H1 (cell line): ENCODE data around the gene COLQ. TPM values are rescaled to one million over a fixed set of nuclear protein-coding genes. Genes with fewer than 3 reads are reported as not detected.

ENCODE experiments used
- CTCF ChIA-PET: fragments of 300-600 bp; sonication (Branson Sonifier 250); formaldehyde crosslinking; loops from one replicate; lab custom pipeline; 2021; ENCODE audit not compliant: partially characterized antibody; lab: Charles Lee
- POLR2A ChIA-PET: fragments of 300-600 bp; sonication (Branson Sonifier 250); formaldehyde crosslinking; loops from one replicate; lab custom pipeline; 2021; ENCODE audit warnings: inconsistent platforms; ENCODE audit not compliant: partially characterized antibody; lab: Charles Lee
- DNase-seq, 2 experiments: peaks; one replicate each; pipeline versions ENCODE4 v3.0.0 to v3.0.0-alpha.2; 2010 to 2022; ENCODE audit warnings: low spot score in 2 of 2, low read depth in 1 of 2, mixed read lengths in 1 of 2
- FAIRE-seq: peaks from 2 replicates; lab custom pipeline; 2011; peaks lifted over from hg19 to GRCh38; lab: Jason Lieb, UNC
- H2AFZ ChIP-seq: 2 replicates; pipeline ENCODE4 v1.8.1; 2012; ENCODE audit warnings: low read length, inconsistent platforms
- H2AK5ac ChIP-seq: 2 replicates; pipeline ENCODE4 v1.6.1; 2013; ENCODE audit warnings: low read depth, low read length
- H2BK120ac ChIP-seq: replicated peaks from 2 replicates; pipeline ENCODE3; 2013; ENCODE audit warnings: low read depth, low read length, inconsistent platforms
- H2BK12ac ChIP-seq: 2 replicates; pipeline ENCODE4 v1.6.1; 2013; ENCODE audit warnings: low read depth, low read length
- H2BK15ac ChIP-seq: 2 replicates; pipeline ENCODE4 v1.6.1; 2013; ENCODE audit warnings: low read length
- H2BK20ac ChIP-seq: 2 replicates; pipeline ENCODE4 v1.6.1; 2013; ENCODE audit warnings: low read length
- H2BK5ac ChIP-seq: 2 replicates; pipeline ENCODE4 v1.6.1; 2013; ENCODE audit warnings: low read depth, low read length
- H3K14ac ChIP-seq: 2 replicates; pipeline ENCODE4 v1.6.1; 2013; ENCODE audit warnings: inconsistent platforms; ENCODE audit not compliant: insufficient read length
- H3K18ac ChIP-seq: 2 replicates; pipeline ENCODE4 v1.6.1; 2013; ENCODE audit warnings: low read length; ENCODE audit errors: extremely low read depth
- H3K23ac ChIP-seq: 2 replicates; pipeline ENCODE4 v1.6.1; 2013; ENCODE audit warnings: inconsistent platforms; ENCODE audit not compliant: insufficient read length
- H3K23me2 ChIP-seq: 2 replicates; pipeline ENCODE4 v1.6.1; 2013; ENCODE audit warnings: low read depth, low read length
- H3K27ac ChIP-seq: 2 replicates; pipeline ENCODE4 v1.6.1; 2011; ENCODE audit warnings: low read depth, low read length, inconsistent platforms
- H3K27me3 ChIP-seq, 4 experiments: replicated peaks in 1 of 4; 1 replicate in 1 of 4; 2 replicates in 3 of 4; pipeline versions ENCODE4 v1.6.1 to v1.8.1; 2011 to 2013; ENCODE audit warnings: low read length in 3 of 4, mild to moderate bottlenecking in 3 of 4, inconsistent platforms in 2 of 4, mixed read lengths in 2 of 4, moderate library complexity in 1 of 4; ENCODE audit not compliant: control insufficient read depth in 3 of 4, insufficient read depth in 3 of 4; ENCODE audit errors: extremely low read depth in 1 of 4
- H3K36me3 ChIP-seq, 4 experiments: 2 replicates each; pipeline versions ENCODE4 v1.6.1 to v1.8.1; 2011 to 2013; ENCODE audit warnings: mild to moderate bottlenecking in 4 of 4, low read length in 3 of 4, moderate library complexity in 2 of 4, control low read depth in 1 of 4, inconsistent platforms in 1 of 4; ENCODE audit not compliant: insufficient read depth in 4 of 4, control insufficient read depth in 2 of 4
- H3K4ac ChIP-seq: replicated peaks from 2 replicates; pipeline ENCODE3; 2013; ENCODE audit warnings: low read length, low read depth, mixed read lengths, inconsistent platforms; ENCODE audit not compliant: insufficient read length
- H3K4me1 ChIP-seq, 4 experiments: replicated peaks in 1 of 4; 1 replicate in 1 of 4; 2 replicates in 3 of 4; pipeline versions ENCODE4 v1.6.1 to v1.8.1; 2011 to 2013; ENCODE audit warnings: low read length in 3 of 4, inconsistent platforms in 2 of 4, mixed read lengths in 1 of 4; ENCODE audit not compliant: insufficient read depth in 4 of 4, control insufficient read depth in 3 of 4
- H3K4me2 ChIP-seq, 2 experiments: 2 replicates each; pipeline versions ENCODE4 v1.6.1 to v1.8.1; 2011 to 2013; ENCODE audit warnings: low read depth in 2 of 2, low read length in 2 of 2, control low read depth in 1 of 2, inconsistent platforms in 1 of 2, mild to moderate bottlenecking in 1 of 2; ENCODE audit not compliant: insufficient read depth in 1 of 2
- H3K4me3 ChIP-seq, 4 experiments: fragments of 200-600, 300-600 bp in 1 of 4; sonication (generic), shearing (Covaris generic), sonication (Bioruptor Twin) in 1 of 4; 2 replicates each; pipeline versions ENCODE4 v1.5.1 to v1.8.1; 2011 to 2016; ENCODE audit warnings: low read length in 4 of 4, low read depth in 3 of 4, control low read depth in 2 of 4, inconsistent platforms in 2 of 4, mild to moderate bottlenecking in 2 of 4, mixed read lengths in 1 of 4, moderate library complexity in 1 of 4; ENCODE audit not compliant: insufficient read depth in 2 of 4; ENCODE audit errors: extremely low read depth in 1 of 4
- H3K56ac ChIP-seq: replicated peaks from 2 replicates; pipeline ENCODE3; 2013; ENCODE audit warnings: low read depth, mild to moderate bottlenecking, mixed read lengths, low read length, inconsistent platforms; ENCODE audit not compliant: insufficient read length
- H3K79me1 ChIP-seq: 2 replicates; pipeline ENCODE4 v1.6.1; 2013; ENCODE audit warnings: low read depth, low read length, control low read depth
- H3K79me2 ChIP-seq, 2 experiments: 2 replicates each; pipeline versions ENCODE4 v1.6.1 to v1.8.1; 2012 to 2013; ENCODE audit warnings: low read length in 2 of 2, mild to moderate bottlenecking in 2 of 2, inconsistent platforms in 1 of 2; ENCODE audit not compliant: insufficient read depth in 2 of 2, control insufficient read depth in 1 of 2
- H3K9ac ChIP-seq, 4 experiments: replicated peaks in 1 of 4; 1 replicate in 1 of 4; 2 replicates in 3 of 4; pipeline versions ENCODE4 v1.6.1 to v1.8.1; 2011 to 2013; ENCODE audit warnings: low read depth in 3 of 4, low read length in 3 of 4, control low read depth in 2 of 4, mild to moderate bottlenecking in 2 of 4, moderate library complexity in 2 of 4, inconsistent platforms in 1 of 4; ENCODE audit errors: extremely low read depth in 1 of 4
- H3K9me3 ChIP-seq, 2 experiments: 2 replicates each; pipeline versions ENCODE4 v1.6.1 to v1.8.1; 2012 to 2013; ENCODE audit warnings: mild to moderate bottlenecking in 2 of 2, moderate library complexity in 2 of 2, control low read depth in 1 of 2, inconsistent platforms in 1 of 2, low read depth in 1 of 2, low read length in 1 of 2, mixed read lengths in 1 of 2; ENCODE audit not compliant: insufficient read depth in 2 of 2
- H4K20me1 ChIP-seq, 2 experiments: replicated peaks in 1 of 2; 2 replicates each; pipeline versions ENCODE3 to v1.8.1; 2011 to 2013; ENCODE audit warnings: inconsistent platforms in 2 of 2, low read length in 2 of 2, mild to moderate bottlenecking in 1 of 2; ENCODE audit not compliant: insufficient read depth in 2 of 2, control insufficient read depth in 1 of 2
- H4K5ac ChIP-seq: 2 replicates; pipeline ENCODE4 v1.6.1; 2013; ENCODE audit warnings: low read length, low read depth, mixed read lengths, inconsistent platforms; ENCODE audit not compliant: insufficient read length
- H4K8ac ChIP-seq: 2 replicates; pipeline ENCODE4 v1.8.0; 2013; ENCODE audit warnings: mild to moderate bottlenecking, moderate library complexity, low read length, inconsistent platforms; ENCODE audit not compliant: insufficient read depth; ENCODE audit errors: extremely low read depth
- H4K91ac ChIP-seq: replicated peaks from 2 replicates; pipeline ENCODE3; 2013; ENCODE audit warnings: low read length, mixed read lengths, inconsistent platforms; ENCODE audit not compliant: insufficient read length
- ASH2L ChIP-seq: fragments of 200-600, 300-600 bp; sonication (generic); IDR thresholded peaks from one replicate; pipeline ENCODE4 v1.7.1; 2017; ENCODE audit warnings: low read length
- CBX5 ChIP-seq: fragments of 300-800, 300-1000 bp; sonication (generic); IDR thresholded peaks from 2 replicates; pipeline ENCODE4 v1.7.1; 2016; ENCODE audit warnings: antibody characterized with exemption, low read length, low read depth
- CBX8 ChIP-seq: fragments of 300-800, 300-1000 bp; sonication (generic); IDR thresholded peaks from 2 replicates; pipeline ENCODE4 v1.7.1; 2016; ENCODE audit warnings: low read depth, low read length, borderline replicate concordance
- CEBPB ChIP-seq: IDR thresholded peaks from 2 replicates; pipeline ENCODE4 v1.6.1; 2012; ENCODE audit warnings: low read depth, low read length
- CHD2 ChIP-seq: IDR thresholded peaks from 2 replicates; pipeline ENCODE4 v1.6.1; 2012; ENCODE audit warnings: low read length, improper control_type of control experiment
- EGR1 ChIP-seq: IDR thresholded peaks from 2 replicates; pipeline ENCODE4 v1.6.1; 2011; ENCODE audit warnings: low read depth, low read length, borderline replicate concordance
- EZH2 ChIP-seq: fragments of 200-600 bp; sonication (generic); IDR thresholded peaks from 2 replicates; pipeline ENCODE4 v1.7.1; 2012; ENCODE audit warnings: low read depth, mild to moderate bottlenecking, moderate library complexity, low read length, inconsistent platforms; ENCODE audit not compliant: severe bottlenecking
- MAFK ChIP-seq: IDR thresholded peaks from 2 replicates; pipeline ENCODE4 v1.6.1; 2012; ENCODE audit warnings: low read depth, mild to moderate bottlenecking, improper control_type of control experiment, low read length
- PHF8 ChIP-seq: fragments of 200-600 bp; sonication (generic); conservative IDR thresholded peaks from 2 replicates; pipeline ENCODE4 v1.7.1; 2012; ENCODE audit warnings: low read depth, mild to moderate bottlenecking, inconsistent platforms, low read length, moderate library complexity
- RBBP5 ChIP-seq: IDR thresholded peaks from 2 replicates; pipeline ENCODE4 v1.7.1; 2012; ENCODE audit warnings: low read depth, mild to moderate bottlenecking, inconsistent platforms, low read length, moderate library complexity, borderline replicate concordance
- RFX5 ChIP-seq: IDR thresholded peaks from 2 replicates; pipeline ENCODE4 v1.6.1; 2011; ENCODE audit warnings: low read depth, low read length, improper control_type of control experiment, borderline replicate concordance
- RXRA ChIP-seq: IDR thresholded peaks from 2 replicates; pipeline ENCODE4 v1.6.1; 2011; ENCODE audit warnings: low read depth, mild to moderate bottlenecking, low read length, moderate library complexity; ENCODE audit not compliant: insufficient read depth
- SIX5 ChIP-seq: IDR thresholded peaks from 2 replicates; pipeline ENCODE4 v1.6.1; 2011; ENCODE audit warnings: mild to moderate bottlenecking, low read depth, low read length
- SP2 ChIP-seq: IDR thresholded peaks from 2 replicates; pipeline ENCODE4 v1.6.1; 2012; ENCODE audit warnings: mild to moderate bottlenecking, low read length, inconsistent platforms
- SRF ChIP-seq: IDR thresholded peaks from 2 replicates; pipeline ENCODE4 v1.6.1; 2011; ENCODE audit warnings: mild to moderate bottlenecking, low read depth, low read length, moderate library complexity
- ZNF274 ChIP-seq: IDR thresholded peaks from 2 replicates; pipeline ENCODE4 v1.7.0; 2012; ENCODE audit warnings: low read length, borderline replicate concordance; ENCODE audit errors: extremely low read depth
- WGBS, 2 experiments: shearing (Covaris generic) in 1 of 2; methylation state at CpG; one replicate each; pipeline versions ENCODE4 v1.1.6 to v1.1.7; 2013 to 2015; ENCODE audit warnings: low lambda C conversion rate in 2 of 2, mixed read lengths in 2 of 2, inconsistent platforms in 1 of 2, low coverage in 1 of 2, missing lambda C conversion rate in 1 of 2; ENCODE audit not compliant: insufficient replicate concordance in 2 of 2, insufficient coverage in 1 of 2, insufficient read length in 1 of 2; ENCODE audit errors: extremely low coverage in 1 of 2, missing lambda C conversion rate in 1 of 2; 5-methylcytosine and 5-hydroxymethylcytosine counted together
- polyA plus RNA-seq, 7 experiments: library from polyadenylated mRNA; depleted of rRNA in 3 of 7; stranded (reverse) in 5 of 7; unstranded in 2 of 7; fragments of >200 nt in 5 of 7; fragments of 200-250 nt in 2 of 7; gene quantifications; 1 replicate in 5 of 7; 2 replicates in 1 of 7; 4 replicates in 1 of 7; pipeline versions ENCODE4 v1.2.1 to v1.2.3, GENCODE V29; 2011 to 2013; ENCODE audit warnings: missing spikeins in 2 of 7, mixed read lengths in 2 of 7
- total RNA-seq: library from RNA; stranded (reverse); fragmentation: NEBNext Ultra II Directional; extraction: Animal tissue kit (Norgen Biotek cat#: 25700); gene quantifications from 2 replicates; pipeline ENCODE4 v1.2.1, GENCODE V29; 2021

COLQ gene
- total and polyA plus RNA-seq, 2 of the 8 experiments (the other 6 are each of a cell fraction or from before 2014, with no cell fraction given): 1.5 to 1.9 TPM

GRCh38 chr3:15438983-15439382 lies 82.5 kb downstream of the COLQ start:
- no peak overlapping the region for H3K14ac ChIP-seq
- H3K23me2 ChIP-seq: no peaks in the 10 kb centered on the region
- ChIA-PET CTCF (no interaction called here), POLR2A (interaction anchor here (0.9 kb wide), 1 partner anchor 14 kb away, joined by 3 read pairs; no protein-coding TSS in a partner anchor)
- no peak overlapping the region for H3K4me3 ChIP-seq
- no peaks in the 10 kb centered on the region for H3K79me1 ChIP-seq
- H4K91ac ChIP-seq: no peak overlapping the region
- H2AFZ ChIP-seq: no peak overlapping the region
- no peaks in the 10 kb centered on the region for H3K4me1 ChIP-seq
- H4K8ac ChIP-seq: no peak overlapping the region
- H3K23ac ChIP-seq: no peak overlapping the region
- H2BK120ac ChIP-seq: no peak overlapping the region
- H2BK20ac ChIP-seq: no peak overlapping the region
- no peak for DNase-seq
- no peak overlapping the region for H3K4me2 ChIP-seq
- peaks cover 0 to 2% of the 10 kb centered on the region in 2 experiments for H4K20me1 ChIP-seq
- H3K18ac ChIP-seq: no peak overlapping the region
- 95% methylated on average over 4 of the region's 4 CpGs; no CpG with 5 or more reads in 1 of the 2 experiments for WGBS, 2 experiments
- no peak overlapping the region for H2BK5ac ChIP-seq
- H3K56ac ChIP-seq: no peak overlapping the region
- H3K9ac ChIP-seq: no peak overlapping the region
- no peak for TF ChIP-seq RFX5
- TF ChIP-seq CBX8: no peak
- TF ChIP-seq ZNF274: no peak
- TF ChIP-seq PHF8: no peak
- TF ChIP-seq MAFK: no peak
- TF ChIP-seq RBBP5: no peak
- TF ChIP-seq EZH2: no peak
- TF ChIP-seq RXRA: no peak
- no peak for TF ChIP-seq CBX5
- no peak for TF ChIP-seq SIX5
- no peak for TF ChIP-seq CEBPB
- no peak for TF ChIP-seq CHD2
- no peak for TF ChIP-seq ASH2L
- no peak for TF ChIP-seq SP2
- TF ChIP-seq EGR1: no peak
- no peak for TF ChIP-seq SRF
- no peak overlapping the region for H2AK5ac ChIP-seq
- no peak overlapping the region for H3K4ac ChIP-seq
- H3K36me3 ChIP-seq: peaks cover 18 to 74% (median 59%) of the 10 kb centered on the region in 4 experiments
- H3K27me3 ChIP-seq: no peaks in the 10 kb centered on the region
- FAIRE-seq: no peak
- H3K79me2 ChIP-seq: no peaks in the 10 kb centered on the region; a peak in 1 of 4 replicates
- H2BK15ac ChIP-seq: no peak overlapping the region
- no peak overlapping the region for H2BK12ac ChIP-seq
- no peak overlapping the region for H3K27ac ChIP-seq
- no peak overlapping the region for H4K5ac ChIP-seq
- no peaks in the 10 kb centered on the region for H3K9me3 ChIP-seq
